A549 (cell line): ENCODE measurements around the gene BBS9. TPM values are rescaled to one million over a fixed set of nuclear protein-coding genes. Genes with fewer than 3 reads are reported as not detected.
A peak's percentile ranks its signal among the peaks of the same experiment; 100 is the strongest.

Experiments used
- ATAC-seq, 2 experiments: fragments of 200-7000 bp in 1 of 2; fragments of >200 bp in 1 of 2; cut with Nextera tagmentation in 1 of 2; cut with Tn5 transposase in 1 of 2; 3 replicates each; pipeline versions ENCODE4 v1.8.0 to v1.9.1; 2018 to 2020; ENCODE audit warnings: mild to moderate bottlenecking in 1 of 2, moderate library complexity in 1 of 2
- CTCF ChIA-PET: fragments of 300-600 bp; sonication (Branson Sonifier 250); formaldehyde crosslinking; extraction: SDS; loops from one replicate; lab custom pipeline; 2021; ENCODE audit warnings: antibody characterized with exemption, inconsistent platforms; lab: Yijun Ruan, JAX
- POLR2A ChIA-PET: fragments of 350-600 bp; formaldehyde crosslinking; extraction: SDS; loops from one replicate; lab custom pipeline; 2021; ENCODE audit warnings: antibody characterized with exemption, inconsistent platforms; lab: Yijun Ruan, JAX
- DNase-seq, 2 experiments: peaks; one replicate each; pipeline versions ENCODE4 v3.0.0 to v3.0.0-alpha.2; 2011 to 2016; ENCODE audit warnings: low read depth in 1 of 2, low spot score in 1 of 2
- FAIRE-seq: peaks from 2 replicates; lab custom pipeline; 2011; peaks lifted over from hg19 to GRCh38; lab: Jason Lieb, UNC
- H3K27ac ChIP-seq, 2 experiments: fragments of >200 bp; sonication (Bioruptor Twin); formaldehyde crosslinking; 3 replicates each; pipeline ENCODE4 v1.5.1; 2016 to 2017
- H3K4me1 ChIP-seq: fragments of >200 bp; sonication (Bioruptor Twin); formaldehyde crosslinking; 3 replicates; pipeline ENCODE4 v1.6.1; 2016
- H3K4me2 ChIP-seq: fragments of >200 bp; sonication (Bioruptor Twin); formaldehyde crosslinking; 3 replicates; pipeline ENCODE4 v1.6.1; 2016
- H3K4me3 ChIP-seq: fragments of >200 bp; sonication (Bioruptor Twin); formaldehyde crosslinking; 3 replicates; pipeline ENCODE4 v1.5.1; 2016
- H3K9me3 ChIP-seq: fragments of >200 bp; sonication (Bioruptor Twin); formaldehyde crosslinking; 3 replicates; pipeline ENCODE4 v1.6.1; 2016
- BHLHE40 ChIP-seq: IDR thresholded peaks from 2 replicates; pipeline ENCODE4 v1.6.1; 2012; ENCODE audit warnings: low read depth, low read length, inconsistent platforms
- CEBPB ChIP-seq, 2 experiments: fragments of >200 bp in 1 of 2; sonication (Bioruptor Twin) in 1 of 2; formaldehyde crosslinking in 1 of 2; IDR thresholded peaks; 2 replicates each; pipeline ENCODE4 v1.6.1; 2012 to 2016
- CHD4 ChIP-seq: fragments of 200-600 bp; sonication (generic); IDR thresholded peaks from 2 replicates; pipeline ENCODE4 v1.6.1; 2016; ENCODE audit warnings: antibody characterized with exemption, mild to moderate bottlenecking, borderline replicate concordance
- CTCF ChIP-seq: fragments of >200 bp; sonication (Bioruptor Twin); formaldehyde crosslinking; IDR thresholded peaks from 3 replicates; pipeline ENCODE4 v1.5.1; 2016
- EHF ChIP-seq: fragments of 250-450 bp; sonication (Bioruptor Pico); IDR thresholded peaks from 2 replicates; pipeline ENCODE4 v1.5.0; 2020; ENCODE audit warnings: mild to moderate bottlenecking
- ELK1 ChIP-seq: fragments of 150-350 bp; IDR thresholded peaks from 2 replicates; pipeline ENCODE4 v1.6.1; 2014; ENCODE audit warnings: low read depth, mild to moderate bottlenecking, low read length
- EP300 ChIP-seq, 2 experiments: fragments of >200 bp; sonication (Bioruptor Twin); formaldehyde crosslinking; IDR thresholded peaks; 2 replicates in 1 of 2; 3 replicates in 1 of 2; pipeline ENCODE4 v1.6.1; 2016 to 2017
- ESRRA ChIP-seq: fragments of 150-350 bp; IDR thresholded peaks from 2 replicates; pipeline ENCODE4 v1.6.1; 2014; ENCODE audit warnings: mild to moderate bottlenecking, low read length, borderline replicate concordance
- HOXB13 ChIP-seq: fragments of 250-450 bp; sonication (Bioruptor Pico); IDR thresholded peaks from 2 replicates; pipeline ENCODE4 v1.5.0; 2020; ENCODE audit warnings: low read depth, mild to moderate bottlenecking, moderate library complexity
- HOXB5 ChIP-seq: fragments of 250-450 bp; sonication (Bioruptor Pico); IDR thresholded peaks from 2 replicates; pipeline ENCODE4 v1.5.0; 2020; ENCODE audit warnings: mild to moderate bottlenecking, moderate library complexity
- JUN ChIP-seq, 2 experiments: fragments of >200 bp; sonication (Bioruptor Twin); formaldehyde crosslinking; IDR thresholded peaks; 2 replicates in 1 of 2; 3 replicates in 1 of 2; pipeline ENCODE4 v1.6.1; 2016 to 2017
- MAFK ChIP-seq: fragments of 450-650 bp; IDR thresholded peaks from 2 replicates; pipeline ENCODE4 v1.6.1; 2014; ENCODE audit not compliant: partially characterized antibody
- MYC ChIP-seq: IDR thresholded peaks from 2 replicates; pipeline ENCODE4 v1.6.1; 2012; ENCODE audit warnings: mild to moderate bottlenecking, inconsistent platforms, low read length, improper control_type of control experiment, borderline replicate concordance
- PHF8 ChIP-seq: fragments of 200-600 bp; sonication (generic); IDR thresholded peaks from 2 replicates; pipeline ENCODE4 v1.6.1; 2016; ENCODE audit warnings: low read depth, mild to moderate bottlenecking, antibody characterized with exemption, moderate library complexity, borderline replicate concordance
- POLR2A ChIP-seq: IDR thresholded peaks from 2 replicates; pipeline ENCODE4 v1.6.1; 2012; ENCODE audit warnings: mild to moderate bottlenecking, low read length
- POLR2AphosphoS2 ChIP-seq: conservative IDR thresholded peaks from 2 replicates; pipeline ENCODE4 v1.6.1; 2012; ENCODE audit warnings: low read length, improper control_type of control experiment, inconsistent platforms
- RAD21 ChIP-seq, 2 experiments: fragments of >200 bp in 1 of 2; sonication (Bioruptor Twin) in 1 of 2; formaldehyde crosslinking in 1 of 2; IDR thresholded peaks in 1 of 2; conservative IDR thresholded peaks in 1 of 2; 2 replicates in 1 of 2; 3 replicates in 1 of 2; pipeline ENCODE4 v1.6.1; 2012 to 2018; ENCODE audit warnings: inconsistent platforms in 1 of 2
- RARB ChIP-seq: fragments of 250-450 bp; sonication (Bioruptor Pico); IDR thresholded peaks from 2 replicates; pipeline ENCODE4 v1.8.0; 2021; ENCODE audit warnings: mild to moderate bottlenecking, moderate library complexity
- SMC3 ChIP-seq: fragments of >200 bp; sonication (Bioruptor Twin); formaldehyde crosslinking; IDR thresholded peaks from 3 replicates; pipeline ENCODE4 v1.6.1; 2018; ENCODE audit warnings: inconsistent platforms
- ZC3H11A ChIP-seq: fragments of 450-650 bp; IDR thresholded peaks from 2 replicates; pipeline ENCODE4 v1.6.1; 2014; ENCODE audit warnings: antibody characterized with exemption, mild to moderate bottlenecking
- ZSCAN20 ChIP-seq: fragments of 250-450 bp; sonication (Bioruptor Pico); IDR thresholded peaks from 2 replicates; pipeline ENCODE4 v1.8.0; 2022; ENCODE audit warnings: mild to moderate bottlenecking, moderate library complexity
- WGBS: methylation state at CpG from one replicate; pipeline ENCODE4 v1.1.6; 2017; ENCODE audit errors: missing lambda C conversion rate; 5-methylcytosine and 5-hydroxymethylcytosine counted together
- polyA plus RNA-seq, 4 experiments: library from polyadenylated mRNA; depleted of rRNA in 3 of 4; stranded (reverse); fragments of >200 nt; fragmentation: RNase III in 1 of 4; extraction: RNeasy Plus Mini Kit Qiagen cat#74134 plus additional on column Dnase treatment in 1 of 4; gene quantifications; 2 replicates in 3 of 4; 3 replicates in 1 of 4; pipeline ENCODE4 v1.2.3, GENCODE V29; 2011 to 2017
- TF ChIP-seq, protein P1 (sequence below): fragments of 250-450 bp; sonication (Bioruptor Pico); IDR thresholded peaks from 2 replicates; pipeline ENCODE4 v1.5.0; 2020; ENCODE audit warnings: low read depth, mild to moderate bottlenecking, moderate library complexity
- TF ChIP-seq, protein P2 (sequence below): IDR thresholded peaks from 2 replicates; pipeline ENCODE4 v1.6.1; 2012

The BBS9 gene
- polyA plus RNA-seq, 2 of the 4 experiments (the other 2 are of a cell fraction), result 8.3 to 9.1 TPM

- no peak for TF ChIP-seq RAD21 (conservative IDR thresholded peaks at IDR 0.05 in 1 of 2, IDR thresholded peaks at IDR 0.05 in 1 of 2)
- TF ChIP-seq, protein P1, sequence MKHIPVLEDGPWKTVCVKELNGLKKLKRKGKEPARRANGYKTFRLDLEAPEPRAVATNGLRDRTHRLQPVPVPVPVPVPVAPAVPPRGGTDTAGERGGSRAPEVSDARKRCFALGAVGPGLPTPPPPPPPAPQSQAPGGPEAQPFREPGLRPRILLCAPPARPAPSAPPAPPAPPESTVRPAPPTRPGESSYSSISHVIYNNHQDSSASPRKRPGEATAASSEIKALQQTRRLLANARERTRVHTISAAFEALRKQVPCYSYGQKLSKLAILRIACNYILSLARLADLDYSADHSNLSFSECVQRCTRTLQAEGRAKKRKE (CRISPR knock-in tag), result no peak
Observed at GRCh38 chr7:33101906-33102305, 27.5 kb upstream of the BBS9 start (continued).

GRCh38 chr7:33107136-33108066 is 22.0 kb upstream of the BBS9 start:
- H3K27ac ChIP-seq, result peak overlapping the region in 1 of 2 experiments; percentile 47; a peak in 1 of 6 replicates
- peak; percentile 32 to 63; a peak in 3 of 6 replicates for ATAC-seq
- H3K4me1 ChIP-seq, result peaks cover 13% of the 10 kb centered on the region; the same call in 2 of the 3 replicates
- no peaks in the 10 kb centered on the region for H3K9me3 ChIP-seq
- H3K4me2 ChIP-seq, result peak overlapping the region; percentile 75
- peak overlapping the region; percentile 90 for H3K4me3 ChIP-seq
- CTCF ChIA-PET, result interaction anchor here (0.6 to 4.1 kb wide), 33 partner anchors 9 to 484 kb away, joined by 3 to 26 read pairs (median 4); partner anchors contain the start of genes BBS9, FKBP9 and NT5C3A
- POLR2A ChIA-PET, result interaction anchor here (1.3 kb wide), 1 partner anchor 150 kb away, joined by 5 read pairs; the partner anchor contains the start of gene FKBP9
- WGBS, result 42% methylated on average over 7 of the region's 7 CpGs
- peak; percentile 18 to 62 for DNase-seq
- FAIRE-seq, result no peak
- TF ChIP-seq RAD21 (conservative IDR thresholded peaks at IDR 0.05 in 1 of 2, IDR thresholded peaks at IDR 0.05 in 1 of 2) (peak; percentile 61 to 63), HOXB5 (no peak), CTCF (peak; percentile 72), CEBPB (IDR thresholded peaks at IDR 0.05) (no peak), MAFK (no peak), SMC3 (peak; percentile 75)

DNA sequence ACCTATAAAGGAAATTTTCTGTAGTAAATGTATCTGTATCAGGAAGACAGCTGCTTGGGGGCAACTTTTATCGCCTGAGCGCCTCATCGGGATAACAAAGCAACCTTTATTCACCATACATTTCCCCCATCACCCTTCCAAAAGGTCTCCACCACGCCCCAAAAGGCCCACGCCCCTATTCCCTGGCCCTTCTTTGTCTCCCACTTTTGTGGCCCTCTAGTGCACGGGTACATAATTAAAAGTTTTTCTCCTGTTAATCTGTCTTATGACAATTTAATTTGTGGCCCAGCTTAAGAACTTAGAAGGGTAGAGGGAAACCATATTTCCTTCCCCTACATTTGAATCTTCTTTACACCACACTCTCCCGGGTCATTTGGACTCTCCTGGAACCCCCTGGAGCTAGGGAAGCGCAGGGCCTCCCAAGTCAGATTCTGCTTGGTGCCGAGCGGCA is 20.8 kb upstream of the BBS9 start:
- under 1% methylated on average over 10 of the region's 10 CpGs for WGBS
- FAIRE-seq (no peak), DNase-seq (peak in 1 of 2 experiments; percentile 33), ATAC-seq (peak; percentile 62 to 69)
- ChIA-PET POLR2A (interaction anchor here (1.3 kb wide), 1 partner anchor 151 kb away, joined by 5 read pairs; the partner anchor contains the start of gene FKBP9), CTCF (interaction anchor here (0.7 to 4.1 kb wide), 33 partner anchors 10 to 418 kb away, joined by 3 to 26 read pairs (median 4); partner anchors contain the start of genes BBS9, FKBP9 and NT5C3A)
- no peak for TF ChIP-seq ZSCAN20
- TF ChIP-seq, protein P1 (CRISPR knock-in tag), result no peak
- TF ChIP-seq BHLHE40, result no peak
- no peak for TF ChIP-seq POLR2AphosphoS2
- TF ChIP-seq HOXB13 (CRISPR knock-in tag), result no peak
- TF ChIP-seq, protein P2, sequence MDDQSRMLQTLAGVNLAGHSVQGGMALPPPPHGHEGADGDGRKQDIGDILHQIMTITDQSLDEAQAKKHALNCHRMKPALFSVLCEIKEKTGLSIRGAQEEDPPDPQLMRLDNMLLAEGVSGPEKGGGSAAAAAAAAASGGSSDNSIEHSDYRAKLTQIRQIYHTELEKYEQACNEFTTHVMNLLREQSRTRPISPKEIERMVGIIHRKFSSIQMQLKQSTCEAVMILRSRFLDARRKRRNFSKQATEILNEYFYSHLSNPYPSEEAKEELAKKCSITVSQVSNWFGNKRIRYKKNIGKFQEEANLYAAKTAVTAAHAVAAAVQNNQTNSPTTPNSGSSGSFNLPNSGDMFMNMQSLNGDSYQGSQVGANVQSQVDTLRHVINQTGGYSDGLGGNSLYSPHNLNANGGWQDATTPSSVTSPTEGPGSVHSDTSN, result no peak
- no peak for TF ChIP-seq EHF (CRISPR knock-in tag)
- no peak for TF ChIP-seq POLR2A
- TF ChIP-seq MYC, result no peak
- no peak for TF ChIP-seq EP300 (IDR thresholded peaks at IDR 0.05)
- TF ChIP-seq ELK1, result no peak
- no peak for TF ChIP-seq CHD4
- no peak for TF ChIP-seq ESRRA
- no peak for TF ChIP-seq PHF8
- no peak for TF ChIP-seq ZC3H11A
- TF ChIP-seq RARB (CRISPR knock-in tag), result no peak
- TF ChIP-seq JUN (IDR thresholded peaks at IDR 0.05), result no peak
- peaks cover 13% of the 10 kb centered on the region; the same call in 2 of the 3 replicates for H3K4me1 ChIP-seq
- H3K4me2 ChIP-seq, result peak overlapping the region; percentile 75
- H3K27ac ChIP-seq, result peak overlapping the region; percentile 90 to 97
- no peaks in the 10 kb centered on the region for H3K9me3 ChIP-seq
- H3K4me3 ChIP-seq, result peak overlapping the region; percentile 90
